Left ventricle myocardium inferior (tissue), 1 donor: ENCODE results near the gene HOXB3. TPM values are rescaled to one million over a fixed set of nuclear protein-coding genes. Genes with fewer than 3 reads are reported as not detected.

ENCODE experiments used
- DNase-seq: peaks from one replicate; pipeline ENCODE4 v3.0.0-alpha.2; 2020
- H3K27ac ChIP-seq: fragments of 200-600 bp; replicated peaks from 2 replicates; pipeline ENCODE4 v1.8.0; 2021
- H3K27me3 ChIP-seq: fragments of 200-600 bp; 2 replicates; pipeline ENCODE4 v1.8.0; 2021; ENCODE audit warnings: low read depth
- H3K36me3 ChIP-seq: fragments of 200-600 bp; 2 replicates; pipeline ENCODE4 v1.8.0; 2021
- H3K4me1 ChIP-seq: fragments of 200-600 bp; 2 replicates; pipeline ENCODE4 v1.8.0; 2021
- H3K4me3 ChIP-seq: fragments of 200-600 bp; 2 replicates; pipeline ENCODE4 v1.8.0; 2021; ENCODE audit warnings: mild to moderate bottlenecking, moderate library complexity
- H3K9me3 ChIP-seq: fragments of 200-600 bp; replicated peaks from 2 replicates; pipeline ENCODE4 v1.8.0; 2021
- intact Hi-C: fragments of 100-400 bp; cut with micrococcal nuclease; formaldehyde crosslinking; loops from one replicate; pipeline ENCODE4 v1.11.0; 2022
- total RNA-seq: library from RNA; stranded (reverse); fragmentation: NEBNext Ultra II Directional; extraction: Animal tissue kit (Norgen Biotek cat#: 25700); gene quantifications from one replicate; pipeline ENCODE4 v1.2.1, GENCODE V29; 2021
- TF ChIP-seq, protein P1 (sequence below): fragments of 200-600 bp; IDR thresholded peaks from 2 replicates; pipeline ENCODE4 v1.8.0; 2021; ENCODE audit warnings: antibody characterized with exemption, mild to moderate bottlenecking, borderline replicate concordance
- donor health status: DM: no; HTN: yes; CAD: no; lungs with severe emphysema.

HOXB3 gene
- total RNA-seq, 1 donor from 2014 or later = 0.91 TPM

DNA sequence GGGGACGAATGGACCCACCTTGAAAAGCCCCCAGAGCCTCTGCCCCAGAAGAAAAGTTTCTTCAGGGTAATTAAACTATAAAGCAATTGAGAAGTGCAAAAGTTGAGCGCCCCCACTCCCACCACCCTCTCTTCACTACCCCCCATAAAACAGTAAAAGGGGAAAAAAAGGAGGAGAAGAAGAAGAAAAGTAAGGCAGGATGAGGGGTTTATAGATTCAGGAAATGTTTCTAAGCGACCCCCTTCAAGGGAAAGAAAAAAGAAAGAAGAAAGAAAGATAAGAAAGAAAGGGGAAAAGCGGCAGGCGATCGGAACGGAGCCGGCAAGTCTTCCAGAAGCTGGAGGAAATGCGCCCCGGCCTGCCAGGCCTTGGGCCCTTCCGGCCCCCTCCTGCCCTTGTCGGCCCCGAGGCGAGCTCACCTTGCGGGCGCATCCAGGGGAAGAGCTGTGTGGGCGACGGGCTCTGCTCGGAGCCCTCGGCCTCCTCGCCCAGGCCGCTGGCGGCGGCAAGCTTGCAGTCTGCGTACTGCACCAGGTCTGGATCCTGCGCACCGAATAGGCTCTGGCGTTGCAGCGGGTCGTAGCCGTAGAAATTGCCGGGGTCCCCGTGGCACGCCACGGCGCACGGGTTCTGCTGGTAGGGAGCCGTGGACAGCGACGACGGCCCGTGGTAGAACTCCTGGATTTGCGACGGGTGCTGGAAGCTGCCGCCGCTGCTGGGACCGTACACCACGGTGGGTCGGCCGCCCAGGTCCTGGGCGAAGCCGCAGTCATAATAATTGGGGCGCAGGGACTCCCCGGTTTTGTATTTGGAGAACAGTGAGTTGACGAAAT, 24.0 kb upstream of the HOXB3 start:
- Histone ChIP-seq H3K4me3 (peak overlapping the region; percentile 35), H3K27me3 (peaks cover 100% of the 10 kb centered on the region), H3K4me1 (peaks cover 61% of the 10 kb centered on the region), H3K9me3 (no peaks in the 10 kb centered on the region), H3K36me3 (no peaks in the 10 kb centered on the region), H3K27ac (no peak overlapping the region)
- TF ChIP-seq, protein P1, sequence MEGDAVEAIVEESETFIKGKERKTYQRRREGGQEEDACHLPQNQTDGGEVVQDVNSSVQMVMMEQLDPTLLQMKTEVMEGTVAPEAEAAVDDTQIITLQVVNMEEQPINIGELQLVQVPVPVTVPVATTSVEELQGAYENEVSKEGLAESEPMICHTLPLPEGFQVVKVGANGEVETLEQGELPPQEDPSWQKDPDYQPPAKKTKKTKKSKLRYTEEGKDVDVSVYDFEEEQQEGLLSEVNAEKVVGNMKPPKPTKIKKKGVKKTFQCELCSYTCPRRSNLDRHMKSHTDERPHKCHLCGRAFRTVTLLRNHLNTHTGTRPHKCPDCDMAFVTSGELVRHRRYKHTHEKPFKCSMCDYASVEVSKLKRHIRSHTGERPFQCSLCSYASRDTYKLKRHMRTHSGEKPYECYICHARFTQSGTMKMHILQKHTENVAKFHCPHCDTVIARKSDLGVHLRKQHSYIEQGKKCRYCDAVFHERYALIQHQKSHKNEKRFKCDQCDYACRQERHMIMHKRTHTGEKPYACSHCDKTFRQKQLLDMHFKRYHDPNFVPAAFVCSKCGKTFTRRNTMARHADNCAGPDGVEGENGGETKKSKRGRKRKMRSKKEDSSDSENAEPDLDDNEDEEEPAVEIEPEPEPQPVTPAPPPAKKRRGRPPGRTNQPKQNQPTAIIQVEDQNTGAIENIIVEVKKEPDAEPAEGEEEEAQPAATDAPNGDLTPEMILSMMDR = no peak
- intact Hi-C loops = loop anchor here (10.0 kb wide), 1 partner anchor 279 kb away; no protein-coding TSS in a partner anchor
- DNase-seq = no peak

DNA sequence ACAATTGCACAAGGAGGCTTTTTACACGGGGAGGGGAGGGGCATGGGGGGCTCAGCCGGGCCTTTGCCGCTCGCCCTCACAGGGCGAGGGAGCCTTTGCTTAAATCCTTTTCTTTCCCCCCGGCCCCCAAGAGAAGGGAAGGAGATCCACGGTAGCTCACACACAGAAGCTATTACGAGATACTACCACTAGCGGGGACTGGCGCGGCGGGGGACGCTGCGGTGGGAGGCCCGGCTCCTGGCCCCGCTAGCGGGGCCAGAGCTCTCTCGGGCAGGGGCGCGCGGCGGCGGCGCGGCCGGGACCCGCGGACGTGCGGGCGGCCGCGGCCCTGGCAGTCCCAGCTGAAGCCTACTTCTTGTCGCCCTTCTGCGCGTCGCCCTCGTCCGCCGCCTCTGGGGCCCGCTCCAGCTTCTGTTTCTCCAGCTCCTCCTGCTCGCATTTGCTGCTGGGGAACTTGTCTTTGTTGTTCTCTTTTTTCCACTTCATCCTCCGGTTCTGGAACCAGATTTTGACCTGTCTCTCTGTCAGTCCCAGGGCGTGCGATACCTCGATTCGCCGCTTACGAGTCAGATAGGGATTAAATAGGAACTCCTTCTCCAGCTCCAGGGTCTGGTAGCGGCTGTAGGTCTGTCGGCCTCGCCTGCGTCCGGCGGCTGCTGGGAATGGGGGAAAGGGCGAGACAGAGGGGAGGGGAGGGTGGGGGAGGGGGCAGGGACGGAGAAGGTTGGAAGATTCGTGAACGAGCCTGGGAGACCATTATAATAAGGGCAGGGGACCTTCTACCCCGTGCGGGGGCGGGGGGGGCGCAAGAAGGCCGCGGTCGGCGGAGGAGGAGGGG, 23.0 kb upstream of the HOXB3 start:
- Histone ChIP-seq H3K4me3 (peak overlapping the region; percentile 63), H3K27me3 (peaks cover 100% of the 10 kb centered on the region), H3K27ac (peak overlapping the region; percentile 23), H3K9me3 (no peaks in the 10 kb centered on the region), H3K4me1 (peaks cover 57% of the 10 kb centered on the region), H3K36me3 (no peaks in the 10 kb centered on the region)
- intact Hi-C loops = loop anchor here (10.0 kb wide), 1 partner anchor 278 kb away; no protein-coding TSS in a partner anchor
- TF ChIP-seq, protein P1 = peak; percentile 46
- DNase-seq = no peak

DNA sequence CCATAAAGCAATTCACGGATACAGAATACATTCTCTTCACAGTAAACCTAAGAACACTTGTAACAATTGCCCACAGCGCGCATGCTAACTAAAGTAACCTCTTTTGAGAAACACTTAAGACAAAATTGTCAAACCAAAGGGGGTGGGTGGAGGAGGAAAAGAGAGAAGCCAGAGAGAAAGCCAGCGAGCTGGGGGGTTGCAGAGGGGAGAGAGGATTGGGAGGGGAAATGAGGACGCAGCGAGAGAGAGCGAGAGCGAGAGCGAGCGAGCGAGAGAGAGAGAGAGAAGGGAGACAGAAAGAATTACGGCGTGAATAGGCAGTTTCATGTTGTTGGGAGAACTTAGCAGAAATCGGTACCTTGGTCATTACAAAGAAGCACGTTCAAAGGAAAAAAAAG, 22.4 kb upstream of the HOXB3 start:
- peaks cover 51% of the 10 kb centered on the region for H3K4me1 ChIP-seq

DNA sequence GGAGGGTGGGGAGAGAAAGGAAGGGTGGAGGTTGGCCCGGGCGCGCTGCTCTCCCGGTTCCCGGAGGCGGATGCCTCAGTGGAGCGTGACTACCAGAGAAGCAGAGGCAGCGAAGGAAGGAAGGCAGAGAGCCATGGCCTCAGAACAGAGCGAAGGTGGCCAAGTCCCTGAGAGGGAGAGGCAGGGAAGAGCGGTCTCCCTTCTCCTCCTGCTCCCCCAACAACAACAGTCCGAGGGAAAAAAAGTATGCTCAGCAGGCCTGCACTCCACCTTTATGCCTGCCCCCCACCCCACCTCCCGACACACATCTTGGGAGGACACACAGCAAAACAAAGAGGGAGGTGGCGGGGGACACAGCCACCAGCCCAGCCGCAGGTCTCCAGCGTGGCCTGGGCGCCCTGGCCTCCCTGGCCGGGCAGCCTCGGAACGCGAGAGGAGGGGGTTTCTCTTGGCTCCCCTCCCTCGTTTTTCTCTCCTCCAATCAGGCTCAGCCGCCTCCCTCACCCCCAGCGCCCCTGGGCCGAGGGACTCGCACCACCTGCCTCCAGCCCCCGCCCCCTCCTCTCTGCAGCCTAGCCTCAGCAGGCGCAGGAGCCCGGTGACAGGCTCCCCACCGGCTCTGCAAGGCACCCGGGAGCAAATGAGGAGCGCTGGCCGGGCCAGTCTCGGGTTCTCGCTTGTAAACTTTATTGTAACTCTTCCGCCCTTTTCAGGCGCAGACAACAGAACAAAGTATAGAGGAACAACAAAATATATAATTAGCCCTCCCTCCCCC, 21.8 kb upstream of the HOXB3 start:
- no peak for DNase-seq
- Histone ChIP-seq H3K36me3 (no peaks in the 10 kb centered on the region), H3K27me3 (peaks cover 100% of the 10 kb centered on the region), H3K9me3 (no peaks in the 10 kb centered on the region), H3K4me3 (peak overlapping the region; percentile 63), H3K27ac (peak overlapping the region; percentile 62), H3K4me1 (peaks cover 50% of the 10 kb centered on the region)
- intact Hi-C loops = loop anchor here (10.0 kb wide), 1 partner anchor 277 kb away; no protein-coding TSS in a partner anchor
- TF ChIP-seq, protein P1 = no peak

More for the DNA sequence above, 22.4 kb upstream of the HOXB3 start:
- TF ChIP-seq, protein P1 = no peak
- H3K27ac ChIP-seq = no peak overlapping the region
- no peaks in the 10 kb centered on the region for H3K36me3 ChIP-seq
- no peaks in the 10 kb centered on the region for H3K9me3 ChIP-seq
- peaks cover 100% of the 10 kb centered on the region for H3K27me3 ChIP-seq
- no peak for DNase-seq
- intact Hi-C loops = loop anchor here (10.0 kb wide), 1 partner anchor 278 kb away; no protein-coding TSS in a partner anchor
- peak overlapping the region; percentile 63 for H3K4me3 ChIP-seq

DNA sequence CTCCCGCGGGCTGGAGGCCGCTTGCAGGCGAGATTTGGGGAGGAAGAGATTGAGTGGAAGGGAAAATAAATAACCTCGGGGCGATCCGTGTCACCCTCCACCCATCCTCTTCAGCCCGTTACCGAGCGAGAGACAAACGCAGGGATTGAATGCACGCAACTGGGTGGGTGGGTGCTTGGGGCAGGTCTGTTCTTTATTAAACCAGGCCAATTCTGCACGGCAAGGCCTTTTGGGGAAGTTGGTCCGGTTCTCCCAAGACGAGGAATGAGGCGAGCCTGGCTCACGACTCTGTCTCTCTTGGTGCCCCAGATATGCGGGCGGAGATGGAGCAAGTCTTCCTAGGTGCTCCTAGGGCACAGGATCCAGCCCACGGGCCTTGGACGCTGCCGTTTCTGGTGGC, 21.2 kb upstream of the HOXB3 start:
- Histone ChIP-seq H3K4me1 (peaks cover 50% of the 10 kb centered on the region), H3K36me3 (no peaks in the 10 kb centered on the region), H3K4me3 (peak overlapping the region; percentile 63), H3K27ac (peak overlapping the region; percentile 62), H3K27me3 (peaks cover 100% of the 10 kb centered on the region), H3K9me3 (no peaks in the 10 kb centered on the region)
- intact Hi-C loops = loop anchor here (10.0 kb wide), 1 partner anchor 276 kb away; no protein-coding TSS in a partner anchor
- TF ChIP-seq, protein P1 = no peak
- no peak for DNase-seq
